SU-DHL-6 (cell line): ENCODE measurements around the gene CAPN1.

Experiments used
- EZH2phosphoT487 ChIP-seq: fragments of 200-600 bp; sonication (generic), shearing (Covaris generic); conservative IDR thresholded peaks from 2 replicates; pipeline ENCODE4 v1.6.1; 2018; ENCODE audit warnings: mild to moderate bottlenecking, antibody characterized with exemption, low read length, moderate library complexity, mixed read lengths
- TF ChIP-seq, protein P1 (sequence below): fragments of 200-600 bp; sonication (generic); IDR thresholded peaks from one replicate; pipeline ENCODE4 v1.5.1; 2017; ENCODE audit warnings: antibody characterized with exemption, mild to moderate bottlenecking, low read length, moderate library complexity; ENCODE audit not compliant: insufficient read depth, poor library complexity, severe bottlenecking

GRCh38 chr11:65241692-65242091 lies 60.0 kb downstream of the CAPN1 start:
- TF ChIP-seq, protein P1, sequence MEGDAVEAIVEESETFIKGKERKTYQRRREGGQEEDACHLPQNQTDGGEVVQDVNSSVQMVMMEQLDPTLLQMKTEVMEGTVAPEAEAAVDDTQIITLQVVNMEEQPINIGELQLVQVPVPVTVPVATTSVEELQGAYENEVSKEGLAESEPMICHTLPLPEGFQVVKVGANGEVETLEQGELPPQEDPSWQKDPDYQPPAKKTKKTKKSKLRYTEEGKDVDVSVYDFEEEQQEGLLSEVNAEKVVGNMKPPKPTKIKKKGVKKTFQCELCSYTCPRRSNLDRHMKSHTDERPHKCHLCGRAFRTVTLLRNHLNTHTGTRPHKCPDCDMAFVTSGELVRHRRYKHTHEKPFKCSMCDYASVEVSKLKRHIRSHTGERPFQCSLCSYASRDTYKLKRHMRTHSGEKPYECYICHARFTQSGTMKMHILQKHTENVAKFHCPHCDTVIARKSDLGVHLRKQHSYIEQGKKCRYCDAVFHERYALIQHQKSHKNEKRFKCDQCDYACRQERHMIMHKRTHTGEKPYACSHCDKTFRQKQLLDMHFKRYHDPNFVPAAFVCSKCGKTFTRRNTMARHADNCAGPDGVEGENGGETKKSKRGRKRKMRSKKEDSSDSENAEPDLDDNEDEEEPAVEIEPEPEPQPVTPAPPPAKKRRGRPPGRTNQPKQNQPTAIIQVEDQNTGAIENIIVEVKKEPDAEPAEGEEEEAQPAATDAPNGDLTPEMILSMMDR: no peak
- TF ChIP-seq EZH2phosphoT487: no peak
